Stimulated activated memory B cell treated with anti-CD40 and anti-IgM and Interleukin-4, amounts not matched to agents 10 μg/mL and 1 μg/mL and 100 μg/mL, for 72 hours (primary cell): ENCODE results near the gene RPS6KA4.

Source experiments
- ATAC-seq: fragments of 150-1000 bp; cut with Tn5 transposase; 2 replicates; pipeline ENCODE4 v1.10.0; 2021
- H3K27ac Mint-ChIP-seq: one replicate; pipeline ENCODE4 v1.8.0; 2022; ENCODE audit warnings: mild to moderate bottlenecking, mixed read lengths
- H3K27me3 Mint-ChIP-seq: one replicate; pipeline ENCODE4 v1.8.0; 2022; ENCODE audit warnings: mixed read lengths
- H3K36me3 Mint-ChIP-seq: one replicate; pipeline ENCODE4 v1.8.0; 2022; ENCODE audit warnings: mixed read lengths
- H3K4me1 Mint-ChIP-seq: one replicate; pipeline ENCODE4 v1.8.0; 2022; ENCODE audit warnings: mixed read lengths
- H3K4me3 Mint-ChIP-seq: one replicate; pipeline ENCODE4 v1.8.0; 2022; ENCODE audit warnings: mild to moderate bottlenecking, moderate library complexity, mixed read lengths
- H3K9me3 Mint-ChIP-seq: one replicate; pipeline ENCODE4 v1.8.0; 2022; ENCODE audit warnings: mixed read lengths

Gene RPS6KA4

GRCh38 chr11:64364911-64365310 is 5.9 kb downstream of the RPS6KA4 start:
- H3K4me1 Mint-ChIP-seq, result peaks cover 36% of the 10 kb centered on the region
- no peak for ATAC-seq
- no peaks in the 10 kb centered on the region for H3K27me3 Mint-ChIP-seq
- peaks cover 60% of the 10 kb centered on the region for H3K36me3 Mint-ChIP-seq
- no peak overlapping the region for H3K4me3 Mint-ChIP-seq
- H3K27ac Mint-ChIP-seq, result no peak overlapping the region
- H3K9me3 Mint-ChIP-seq, result no peaks in the 10 kb centered on the region

GRCh38 chr11:64366751-64367150 is 7.8 kb downstream of the RPS6KA4 start:
- Mint-ChIP-seq H3K4me1 (peaks cover 18% of the 10 kb centered on the region), H3K36me3 (peaks cover 68% of the 10 kb centered on the region), H3K27ac (no peak overlapping the region), H3K4me3 (no peak overlapping the region), H3K27me3 (no peaks in the 10 kb centered on the region), H3K9me3 (no peaks in the 10 kb centered on the region)
- ATAC-seq, result no peak

- ATAC-seq, result no peak
- Mint-ChIP-seq H3K36me3 (peaks cover 62% of the 10 kb centered on the region), H3K4me3 (no peak overlapping the region), H3K9me3 (no peaks in the 10 kb centered on the region), H3K4me1 (peaks cover 18% of the 10 kb centered on the region), H3K27ac (no peak overlapping the region), H3K27me3 (no peaks in the 10 kb centered on the region)
These were observed 9.1 kb downstream of the RPS6KA4 start for GRCh38 chr11:64367931-64368672.

GRCh38 chr11:64368673-64369074 is 9.7 kb downstream of the RPS6KA4 start:
- Mint-ChIP-seq H3K27me3 (no peaks in the 10 kb centered on the region), H3K27ac (no peak overlapping the region), H3K9me3 (no peaks in the 10 kb centered on the region), H3K36me3 (peaks cover 56% of the 10 kb centered on the region), H3K4me1 (peaks cover 18% of the 10 kb centered on the region), H3K4me3 (no peak overlapping the region)
- no peak for ATAC-seq

- ATAC-seq, result peak; percentile 43
- H3K27ac Mint-ChIP-seq, result no peak overlapping the region
- peaks cover 12% of the 10 kb centered on the region for H3K4me1 Mint-ChIP-seq
- H3K9me3 Mint-ChIP-seq, result no peaks in the 10 kb centered on the region
- H3K27me3 Mint-ChIP-seq, result no peaks in the 10 kb centered on the region
- H3K4me3 Mint-ChIP-seq, result no peak overlapping the region
- H3K36me3 Mint-ChIP-seq, result peaks cover 47% of the 10 kb centered on the region
These were observed 10.8 kb downstream of the RPS6KA4 start for GRCh38 chr11:64369440-64370421.

GRCh38 chr11:64371201-64371600 is 12.2 kb downstream of the RPS6KA4 start:
- no peak for ATAC-seq
- no peaks in the 10 kb centered on the region for H3K9me3 Mint-ChIP-seq
- no peaks in the 10 kb centered on the region for H3K27me3 Mint-ChIP-seq
- peaks cover 12% of the 10 kb centered on the region for H3K4me1 Mint-ChIP-seq
- peaks cover 47% of the 10 kb centered on the region for H3K36me3 Mint-ChIP-seq
- no peak overlapping the region for H3K27ac Mint-ChIP-seq
- H3K4me3 Mint-ChIP-seq, result no peak overlapping the region

GRCh38 chr11:64372021-64372420 is 13.1 kb downstream of the RPS6KA4 start:
- H3K27me3 Mint-ChIP-seq, result no peaks in the 10 kb centered on the region
- H3K36me3 Mint-ChIP-seq, result peaks cover 40% of the 10 kb centered on the region
- no peak overlapping the region for H3K4me3 Mint-ChIP-seq
- H3K27ac Mint-ChIP-seq, result no peak overlapping the region
- peaks cover 12% of the 10 kb centered on the region for H3K4me1 Mint-ChIP-seq
- no peaks in the 10 kb centered on the region for H3K9me3 Mint-ChIP-seq
- ATAC-seq, result no peak

- no peaks in the 10 kb centered on the region for H3K9me3 Mint-ChIP-seq
- H3K4me1 Mint-ChIP-seq, result peaks cover 12% of the 10 kb centered on the region
- H3K36me3 Mint-ChIP-seq, result peaks cover 37% of the 10 kb centered on the region
- no peak overlapping the region for H3K4me3 Mint-ChIP-seq
- peak overlapping the region; percentile 49 for H3K27ac Mint-ChIP-seq
- H3K27me3 Mint-ChIP-seq, result no peaks in the 10 kb centered on the region
- peak; percentile 3 for ATAC-seq
These were observed 14.0 kb downstream of the RPS6KA4 start for GRCh38 chr11:64372802-64373597.

GRCh38 chr11:64373598-64373974 is 14.6 kb downstream of the RPS6KA4 start:
- Mint-ChIP-seq H3K27me3 (no peaks in the 10 kb centered on the region), H3K4me3 (no peak overlapping the region), H3K4me1 (peaks cover 12% of the 10 kb centered on the region), H3K36me3 (peaks cover 31% of the 10 kb centered on the region), H3K27ac (peak overlapping the region; percentile 49), H3K9me3 (no peaks in the 10 kb centered on the region)
- peak; percentile 59 for ATAC-seq

GRCh38 chr11:64376071-64376470 is 17.1 kb downstream of the RPS6KA4 start:
- H3K36me3 Mint-ChIP-seq, result peaks cover 6% of the 10 kb centered on the region
- no peak for ATAC-seq
- peaks cover 12% of the 10 kb centered on the region for H3K4me1 Mint-ChIP-seq
- no peak overlapping the region for H3K27ac Mint-ChIP-seq
- H3K27me3 Mint-ChIP-seq, result no peaks in the 10 kb centered on the region
- H3K9me3 Mint-ChIP-seq, result no peaks in the 10 kb centered on the region
- H3K4me3 Mint-ChIP-seq, result no peak overlapping the region

GRCh38 chr11:64378335-64378880 is 19.4 kb downstream of the RPS6KA4 start:
- Mint-ChIP-seq H3K27ac (no peak overlapping the region), H3K36me3 (no peaks in the 10 kb centered on the region), H3K4me1 (peaks cover 3% of the 10 kb centered on the region), H3K4me3 (no peak overlapping the region), H3K27me3 (no peaks in the 10 kb centered on the region), H3K9me3 (no peaks in the 10 kb centered on the region)
- ATAC-seq, result no peak

- no peaks in the 10 kb centered on the region for H3K36me3 Mint-ChIP-seq
- H3K27ac Mint-ChIP-seq, result no peak overlapping the region
- H3K4me3 Mint-ChIP-seq, result no peak overlapping the region
- no peaks in the 10 kb centered on the region for H3K9me3 Mint-ChIP-seq
- no peaks in the 10 kb centered on the region for H3K4me1 Mint-ChIP-seq
- ATAC-seq, result no peak
- no peaks in the 10 kb centered on the region for H3K27me3 Mint-ChIP-seq
These were observed 20.2 kb downstream of the RPS6KA4 start for GRCh38 chr11:64379160-64379559.

- H3K4me1 Mint-ChIP-seq, result no peaks in the 10 kb centered on the region
- H3K36me3 Mint-ChIP-seq, result no peaks in the 10 kb centered on the region
- no peak overlapping the region for H3K27ac Mint-ChIP-seq
- no peak for ATAC-seq
- no peaks in the 10 kb centered on the region for H3K27me3 Mint-ChIP-seq
- H3K9me3 Mint-ChIP-seq, result no peaks in the 10 kb centered on the region
- no peak overlapping the region for H3K4me3 Mint-ChIP-seq
These were observed 21.1 kb downstream of the RPS6KA4 start for GRCh38 chr11:64379817-64380709.

- no peak overlapping the region for H3K4me3 Mint-ChIP-seq
- H3K36me3 Mint-ChIP-seq, result no peaks in the 10 kb centered on the region
- H3K4me1 Mint-ChIP-seq, result peaks cover 12% of the 10 kb centered on the region
- ATAC-seq, result no peak
- no peak overlapping the region for H3K27ac Mint-ChIP-seq
- H3K9me3 Mint-ChIP-seq, result no peaks in the 10 kb centered on the region
- H3K27me3 Mint-ChIP-seq, result no peaks in the 10 kb centered on the region
These were observed 22.4 kb downstream of the RPS6KA4 start for GRCh38 chr11:64381350-64381749.
